Activated B cell treated with CpG ODN at 0.5 μM for 24 hours (primary cell): Measurements from ENCODE around the gene TAGLN2. TPM values are rescaled to one million over a fixed set of nuclear protein-coding genes. Genes with fewer than 3 reads are reported as not detected.
"Not testable (repeated sequence)": the region's sequence is repeated elsewhere in the genome, so short reads cannot be mapped to it uniquely, and the experiment has no call there.

Source experiments
- ATAC-seq: fragments of 200-7000 bp; cut with Tn5 transposase; one replicate; pipeline ENCODE4 v1.10.0; 2021; ENCODE audit warnings: low read depth, mild to moderate bottlenecking, moderate library complexity
- CTCF ChIA-PET: fragments of 350-600 bp; sonication (Branson Sonifier 250); formaldehyde crosslinking; loops from one replicate; lab custom pipeline; 2021; ENCODE audit warnings: antibody characterized with exemption; lab: Charles Lee
- POLR2A ChIA-PET: fragments of 350-600 bp; sonication (Branson Sonifier 250); formaldehyde crosslinking; loops from one replicate; lab custom pipeline; 2021; ENCODE audit warnings: antibody characterized with exemption; lab: Charles Lee
- DNase-seq: peaks from one replicate; pipeline ENCODE4 v3.0.0; 2022
- H3K27ac Mint-ChIP-seq: one replicate; pipeline ENCODE4 v1.8.0; 2020; ENCODE audit warnings: mixed read lengths
- H3K27me3 Mint-ChIP-seq: one replicate; pipeline ENCODE4 v1.8.0; 2021; ENCODE audit warnings: mixed read lengths
- H3K36me3 Mint-ChIP-seq: one replicate; pipeline ENCODE4 v1.8.0; 2021; ENCODE audit warnings: low read depth, mixed read lengths
- H3K4me1 Mint-ChIP-seq: one replicate; pipeline ENCODE4 v1.8.0; 2021; ENCODE audit warnings: mixed read lengths
- H3K4me3 Mint-ChIP-seq: one replicate; pipeline ENCODE4 v1.8.0; 2020; ENCODE audit warnings: mild to moderate bottlenecking, mixed read lengths
- H3K9me3 Mint-ChIP-seq: one replicate; pipeline ENCODE4 v1.8.0; 2020; ENCODE audit warnings: mixed read lengths
- CTCF ChIP-seq: fragments of 200-600 bp; IDR thresholded peaks from one replicate; pipeline ENCODE4 v1.8.0; 2022; ENCODE audit warnings: antibody characterized with exemption, mild to moderate bottlenecking
- intact Hi-C: fragments of 100-400 bp; cut with micrococcal nuclease; formaldehyde crosslinking; loops from one replicate; pipeline ENCODE4 v1.15.1; 2024
- total RNA-seq: library from RNA; stranded (reverse); gene quantifications from 2 replicates; pipeline ENCODE4 v1.2.3, GENCODE V29; 2022

TAGLN2 gene
- total RNA-seq, 1 donor from 2014 or later, result 327 TPM

GRCh38 chr1:159913451-159914192, 11.7 kb downstream of the TAGLN2 start:
- ATAC-seq, result no peak
- Mint-ChIP-seq H3K27ac (peak overlapping the region; percentile 94), H3K36me3 (peaks cover 35% of the 10 kb centered on the region), H3K9me3 (no peaks in the 10 kb centered on the region), H3K4me3 (no peak overlapping the region), H3K4me1 (peaks cover 63% of the 10 kb centered on the region), H3K27me3 (no peaks in the 10 kb centered on the region)
- CTCF ChIA-PET, result no interaction called here
- POLR2A ChIA-PET, result no interaction called here
- intact Hi-C loops, result no loop called here
- no peak for DNase-seq
- TF ChIP-seq CTCF, result no peak

DNA sequence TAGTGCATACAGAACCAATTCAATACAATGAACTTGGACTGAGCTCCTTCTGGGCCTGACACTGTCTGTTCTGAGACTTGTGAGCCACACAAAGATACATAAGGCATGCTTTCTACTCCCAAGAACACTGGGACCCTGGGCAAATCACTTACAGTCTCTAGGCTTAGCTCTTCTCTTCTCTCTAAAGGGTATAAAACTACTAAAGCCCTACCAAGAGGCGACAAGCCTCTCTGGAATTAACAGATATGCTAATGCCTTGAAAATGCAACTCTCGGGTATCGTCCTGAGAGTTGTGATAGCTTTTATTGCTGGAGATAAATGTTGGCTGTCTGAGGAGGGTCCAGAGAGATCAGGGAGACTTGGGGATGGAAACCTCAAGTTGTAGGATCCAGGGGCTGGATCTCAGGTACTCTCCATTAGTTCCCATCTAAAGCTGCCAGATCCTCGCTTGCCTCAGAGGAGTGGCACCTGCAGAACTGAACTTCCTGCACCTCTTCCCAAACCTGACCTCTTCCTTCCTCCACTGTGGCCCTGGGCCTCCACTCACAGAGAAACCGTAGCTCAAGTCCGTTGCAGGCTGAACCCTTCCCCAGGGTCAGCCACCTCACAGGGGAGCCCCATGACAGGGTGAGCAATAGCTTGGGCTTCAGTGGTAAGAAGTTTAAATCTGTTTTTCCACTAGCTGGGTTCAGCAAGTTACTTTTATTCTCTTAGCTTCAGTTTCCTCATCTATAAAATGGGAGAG, 13.8 kb downstream of the TAGLN2 start:
- TF ChIP-seq CTCF, result no peak
- intact Hi-C loops, result no loop called here
- Mint-ChIP-seq H3K36me3 (peaks cover 15% of the 10 kb centered on the region), H3K27ac (peak overlapping the region; percentile 94), H3K4me1 (peaks cover 50% of the 10 kb centered on the region), H3K4me3 (no peak overlapping the region), H3K9me3 (no peaks in the 10 kb centered on the region), H3K27me3 (no peaks in the 10 kb centered on the region)
- POLR2A ChIA-PET, result interaction anchor here (0.6 kb wide), 1 partner anchor 1794 kb away, joined by 3 read pairs; no protein-coding TSS in a partner anchor
- DNase-seq, result no peak
- CTCF ChIA-PET, result interaction anchor here (1.2 kb wide), 1 partner anchor 13 kb away, joined by 5 read pairs; the partner anchor contains the start of gene TAGLN2
- no peak for ATAC-seq

- Mint-ChIP-seq H3K4me1 (peaks cover 36% of the 10 kb centered on the region), H3K27ac (peak overlapping the region; percentile 31), H3K27me3 (no peaks in the 10 kb centered on the region), H3K4me3 (no peak overlapping the region), H3K9me3 (no peaks in the 10 kb centered on the region), H3K36me3 (no peaks in the 10 kb centered on the region)
- TF ChIP-seq CTCF, result no peak
- intact Hi-C loops, result no loop called here
- no peak for ATAC-seq
- no peak for DNase-seq
- ChIA-PET CTCF (interaction anchor here (1.0 to 1.9 kb wide), 3 partner anchors 15 to 110 kb away, joined by 3 to 5 read pairs (median 3); no protein-coding TSS in a partner anchor), POLR2A (no interaction called here)
Measured at GRCh38 chr1:159908031-159908940, 17.0 kb downstream of the TAGLN2 start.

- ChIA-PET CTCF (interaction anchor here (1.4 to 1.9 kb wide), 2 partner anchors 15 to 108 kb away, joined by 3 to 5 read pairs; no protein-coding TSS in a partner anchor), POLR2A (no interaction called here)
Measured at GRCh38 chr1:159906960-159907359, 18.3 kb downstream of the TAGLN2 start.

GRCh38 chr1:159904036-159904435, 21.3 kb downstream of the TAGLN2 start:
- intact Hi-C loops, POLR2A ChIA-PET, ATAC-seq, H3K27ac Mint-ChIP-seq, DNase-seq, H3K36me3 Mint-ChIP-seq, H3K4me1 Mint-ChIP-seq, H3K9me3 Mint-ChIP-seq, H3K27me3 Mint-ChIP-seq, CTCF ChIA-PET, H3K4me3 Mint-ChIP-seq: not testable (repeated sequence)

More at GRCh38 chr1:159906960-159907359, 18.3 kb downstream of the TAGLN2 start:
- Mint-ChIP-seq H3K9me3 (no peaks in the 10 kb centered on the region), H3K27ac (no peak overlapping the region), H3K4me3 (no peak overlapping the region), H3K4me1 (peaks cover 23% of the 10 kb centered on the region), H3K27me3 (no peaks in the 10 kb centered on the region), H3K36me3 (no peaks in the 10 kb centered on the region)
- intact Hi-C loops, result no loop called here
- no peak for DNase-seq
- no peak for TF ChIP-seq CTCF
- no peak for ATAC-seq
